ENCODE data around the gene GPC6.

GPC6 gene

GRCh38 chr13:93226065-93226622 is 463 bp upstream of the GPC6 start:
- in situ Hi-C loops (cut with HindIII; ENCODE audit: low pct_ligation_motif_present, low sequenced_read_pairs): no loop called here
- Histone ChIP-seq H3K4me3 (ENCODE audit: low read depth, low read length) (peak overlapping the region; percentile 89), H3K27ac (peak overlapping the region; percentile 90)

GRCh38 chr13:93227280-93227877 is 772 bp downstream of the GPC6 start:
- TF ChIP-seq CTCF (IDR thresholded peaks at IDR 0.05; ENCODE audit: low read depth, low read length, missing control alignments): no peak
- no peaks in the 10 kb centered on the region for H3K36me3 ChIP-seq (replicated peaks)
- peak overlapping the region; percentile 90 for H3K27ac ChIP-seq
- peak overlapping the region; percentile 89 for H3K4me3 ChIP-seq (ENCODE audit: low read depth, low read length)
- in situ Hi-C loops (cut with HindIII; ENCODE audit: low pct_ligation_motif_present, low sequenced_read_pairs): no loop called here
- DNase-seq: peak; percentile 33
- no peaks in the 10 kb centered on the region for H3K27me3 ChIP-seq (replicated peaks)

More at GRCh38 chr13:93226065-93226622, 463 bp upstream of the GPC6 start:
- H3K36me3 ChIP-seq (replicated peaks): no peaks in the 10 kb centered on the region
- no peaks in the 10 kb centered on the region for H3K27me3 ChIP-seq (replicated peaks)
- peak; percentile 19 for DNase-seq
- TF ChIP-seq CTCF (IDR thresholded peaks at IDR 0.05; ENCODE audit: low read depth, low read length, missing control alignments): no peak

- peak; percentile 76 for TF ChIP-seq CTCF (IDR thresholded peaks at IDR 0.05; ENCODE audit: low read depth, low read length, missing control alignments)
- DNase-seq: peak; percentile 81
- H3K36me3 ChIP-seq (replicated peaks): no peaks in the 10 kb centered on the region
- in situ Hi-C loops (cut with HindIII; ENCODE audit: low pct_ligation_motif_present, low sequenced_read_pairs): no loop called here
- peak overlapping the region; percentile 90 for H3K27ac ChIP-seq
- H3K4me3 ChIP-seq (ENCODE audit: low read depth, low read length): peak overlapping the region; percentile 89
- H3K27me3 ChIP-seq (replicated peaks): no peaks in the 10 kb centered on the region
Measured at GRCh38 chr13:93227878-93228642, 1.5 kb downstream of the GPC6 start.

- Histone ChIP-seq H3K27me3 (replicated peaks) (no peaks in the 10 kb centered on the region), H3K36me3 (replicated peaks) (no peaks in the 10 kb centered on the region), H3K27ac (peak overlapping the region; percentile 90), H3K4me3 (ENCODE audit: low read depth, low read length) (peak overlapping the region; percentile 89)
- TF ChIP-seq CTCF (IDR thresholded peaks at IDR 0.05; ENCODE audit: low read depth, low read length, missing control alignments): no peak
- DNase-seq: no peak
- in situ Hi-C loops (cut with HindIII; ENCODE audit: low pct_ligation_motif_present, low sequenced_read_pairs): no loop called here
Measured at GRCh38 chr13:93228643-93228937, 2.0 kb downstream of the GPC6 start.

- H3K4me3 ChIP-seq (ENCODE audit: low read depth, low read length): peak overlapping the region; percentile 89
- in situ Hi-C loops (cut with HindIII; ENCODE audit: low pct_ligation_motif_present, low sequenced_read_pairs): no loop called here
- H3K27ac ChIP-seq: peak overlapping the region; percentile 90
- no peak for DNase-seq
- no peak for TF ChIP-seq CTCF (IDR thresholded peaks at IDR 0.05; ENCODE audit: low read depth, low read length, missing control alignments)
- H3K27me3 ChIP-seq (replicated peaks): no peaks in the 10 kb centered on the region
- H3K36me3 ChIP-seq (replicated peaks): no peaks in the 10 kb centered on the region
Measured at GRCh38 chr13:93230261-93230855, 3.8 kb downstream of the GPC6 start.

All from brain microvascular endothelial cell (primary cell).